GM13977 (cell line): ENCODE data around the gene XKR8.

Source experiments
- DNase-seq: peaks from one replicate; pipeline ENCODE4 v3.0.0; 2012; ENCODE audit warnings: low spot score
- in situ Hi-C: fragments of 300-500 bp; cut with MboI; formaldehyde crosslinking; loops from one replicate; pipeline ENCODE4 v1.12.0; 2022; ENCODE audit warnings: low sequenced_read_pairs, low pct_unique_long_range_greater_than_20kb, mixed read lengths, inconsistent platforms; ENCODE audit not compliant: unreplicated experiment
- TF ChIP-seq, protein P1 (sequence below): IDR thresholded peaks from 2 replicates; pipeline ENCODE4 v1.5.1; 2012; ENCODE audit warnings: mild to moderate bottlenecking, control low read depth; ENCODE audit not compliant: insufficient read depth; ENCODE audit errors: extremely low read depth, missing control alignments

XKR8 gene

DNA sequence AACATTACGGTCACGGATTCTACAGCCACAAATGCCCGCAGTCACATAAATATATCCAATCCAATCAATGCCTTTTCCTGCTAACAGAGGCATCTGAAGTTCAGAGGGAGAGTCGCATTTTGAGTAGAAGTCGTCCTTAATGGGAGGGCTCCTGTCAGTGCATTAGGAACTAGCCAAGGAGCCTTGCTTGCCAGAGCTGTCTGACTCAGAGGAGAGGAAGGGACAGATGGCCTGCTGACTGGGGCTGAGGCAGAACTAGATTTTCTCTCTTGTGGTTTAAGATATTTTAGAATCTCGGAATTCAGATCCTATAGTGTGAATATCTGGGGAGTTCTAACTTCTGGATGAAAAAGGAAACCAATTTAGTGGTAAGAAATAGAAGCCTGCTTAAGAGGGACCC is 10.6 kb downstream of the XKR8 start:
- no peak for DNase-seq

DNA sequence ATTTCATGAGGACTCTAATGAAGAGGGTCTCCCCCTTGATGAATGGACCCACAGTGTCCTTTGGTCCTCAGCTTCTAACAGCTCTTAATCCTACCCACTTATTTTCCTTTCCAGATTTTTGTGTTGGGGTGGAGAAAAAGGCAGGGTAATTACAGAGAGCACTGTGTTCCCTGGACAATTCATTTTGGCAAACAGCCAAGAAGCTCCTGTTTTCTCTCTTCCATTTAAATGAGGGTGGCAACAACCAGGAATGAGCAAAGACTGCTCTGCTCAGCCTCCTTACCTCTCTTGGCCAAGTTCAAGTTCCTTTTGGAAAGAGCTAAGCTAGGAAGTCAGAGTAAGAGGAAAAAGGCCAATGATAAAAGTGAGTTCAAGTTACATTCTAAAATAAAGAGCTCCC is 11.9 kb downstream of the XKR8 start:
- TF ChIP-seq, protein P1, sequence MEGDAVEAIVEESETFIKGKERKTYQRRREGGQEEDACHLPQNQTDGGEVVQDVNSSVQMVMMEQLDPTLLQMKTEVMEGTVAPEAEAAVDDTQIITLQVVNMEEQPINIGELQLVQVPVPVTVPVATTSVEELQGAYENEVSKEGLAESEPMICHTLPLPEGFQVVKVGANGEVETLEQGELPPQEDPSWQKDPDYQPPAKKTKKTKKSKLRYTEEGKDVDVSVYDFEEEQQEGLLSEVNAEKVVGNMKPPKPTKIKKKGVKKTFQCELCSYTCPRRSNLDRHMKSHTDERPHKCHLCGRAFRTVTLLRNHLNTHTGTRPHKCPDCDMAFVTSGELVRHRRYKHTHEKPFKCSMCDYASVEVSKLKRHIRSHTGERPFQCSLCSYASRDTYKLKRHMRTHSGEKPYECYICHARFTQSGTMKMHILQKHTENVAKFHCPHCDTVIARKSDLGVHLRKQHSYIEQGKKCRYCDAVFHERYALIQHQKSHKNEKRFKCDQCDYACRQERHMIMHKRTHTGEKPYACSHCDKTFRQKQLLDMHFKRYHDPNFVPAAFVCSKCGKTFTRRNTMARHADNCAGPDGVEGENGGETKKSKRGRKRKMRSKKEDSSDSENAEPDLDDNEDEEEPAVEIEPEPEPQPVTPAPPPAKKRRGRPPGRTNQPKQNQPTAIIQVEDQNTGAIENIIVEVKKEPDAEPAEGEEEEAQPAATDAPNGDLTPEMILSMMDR, result no peak
- DNase-seq, result no peak
- in situ Hi-C loops, result no loop called here

More for the DNA sequence above, 10.6 kb downstream of the XKR8 start:
- TF ChIP-seq, protein P1, result no peak
- in situ Hi-C loops, result no loop called here

DNA sequence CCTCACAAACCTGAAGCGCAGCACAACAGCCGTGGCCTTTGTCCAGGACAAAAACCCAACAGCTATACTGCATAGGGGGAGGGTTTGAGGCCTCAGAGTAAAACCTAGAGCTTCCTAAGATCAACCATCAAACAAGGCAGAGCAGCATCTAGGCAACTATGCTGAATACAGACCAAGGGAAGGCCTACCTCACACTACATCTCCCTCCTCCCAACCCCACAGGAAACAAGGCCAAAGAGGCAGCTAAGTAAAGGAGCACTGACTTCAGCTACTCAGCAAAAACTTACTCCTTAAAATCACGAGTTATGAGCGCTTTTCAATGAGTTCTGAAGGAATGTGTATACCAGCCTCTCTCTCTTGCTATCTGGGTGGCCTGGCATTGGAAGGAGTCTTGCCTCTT is 12.4 kb downstream of the XKR8 start:
- TF ChIP-seq, protein P1, result no peak
- in situ Hi-C loops, result no loop called here
- DNase-seq, result no peak

DNA sequence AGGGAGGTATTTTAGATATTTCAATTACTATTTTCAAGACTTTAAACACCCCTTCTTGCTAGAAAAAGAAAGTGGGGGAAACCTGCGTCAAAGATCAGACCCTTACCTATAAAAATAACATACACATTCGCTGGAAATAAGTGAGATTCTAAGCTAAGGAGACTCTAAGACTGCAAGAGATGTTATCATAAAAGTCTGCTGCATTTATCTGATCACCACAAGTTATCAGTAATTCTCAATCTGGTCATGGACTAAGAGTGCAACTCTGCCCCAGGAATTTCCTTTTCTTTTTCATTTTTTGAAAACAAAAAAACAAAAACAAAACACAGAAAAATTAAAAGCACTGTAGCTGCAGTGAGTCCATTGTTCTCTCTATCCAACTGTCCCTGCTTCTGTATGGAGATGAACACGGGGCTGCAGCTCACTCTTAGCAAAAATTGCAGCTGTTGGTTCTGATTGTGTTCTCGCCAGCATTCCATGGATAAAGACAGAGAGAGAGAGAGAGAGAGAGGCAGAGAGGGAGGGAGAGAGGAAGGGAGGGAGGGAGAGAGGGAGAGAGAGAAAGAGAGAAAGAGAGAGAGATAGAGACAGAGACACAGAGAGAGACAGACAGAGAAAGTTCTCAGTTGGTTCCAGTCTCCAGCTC is 14.1 kb downstream of the XKR8 start:
- in situ Hi-C loops, result no loop called here
- no peak for DNase-seq
- TF ChIP-seq, protein P1, result no peak

DNA sequence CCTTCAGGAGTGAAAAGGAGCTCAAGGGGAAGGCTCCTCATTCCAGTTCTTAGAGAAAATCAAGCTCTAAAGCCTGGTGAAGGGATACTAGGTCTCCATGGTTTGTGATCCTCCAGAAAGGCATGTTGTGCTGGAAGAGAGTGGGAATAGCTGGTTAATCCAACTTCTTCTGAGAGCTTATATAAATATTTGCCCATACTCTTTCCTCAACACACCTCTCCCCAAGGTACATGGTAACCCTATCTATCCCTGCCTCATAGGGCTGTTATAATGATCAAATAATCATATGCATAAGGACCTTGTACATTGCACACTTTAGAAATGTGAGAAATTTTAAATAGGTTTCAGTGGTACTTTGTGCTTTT is 14.6 kb downstream of the XKR8 start:
- in situ Hi-C loops, result no loop called here
- no peak for DNase-seq
- TF ChIP-seq, protein P1, result no peak

DNA sequence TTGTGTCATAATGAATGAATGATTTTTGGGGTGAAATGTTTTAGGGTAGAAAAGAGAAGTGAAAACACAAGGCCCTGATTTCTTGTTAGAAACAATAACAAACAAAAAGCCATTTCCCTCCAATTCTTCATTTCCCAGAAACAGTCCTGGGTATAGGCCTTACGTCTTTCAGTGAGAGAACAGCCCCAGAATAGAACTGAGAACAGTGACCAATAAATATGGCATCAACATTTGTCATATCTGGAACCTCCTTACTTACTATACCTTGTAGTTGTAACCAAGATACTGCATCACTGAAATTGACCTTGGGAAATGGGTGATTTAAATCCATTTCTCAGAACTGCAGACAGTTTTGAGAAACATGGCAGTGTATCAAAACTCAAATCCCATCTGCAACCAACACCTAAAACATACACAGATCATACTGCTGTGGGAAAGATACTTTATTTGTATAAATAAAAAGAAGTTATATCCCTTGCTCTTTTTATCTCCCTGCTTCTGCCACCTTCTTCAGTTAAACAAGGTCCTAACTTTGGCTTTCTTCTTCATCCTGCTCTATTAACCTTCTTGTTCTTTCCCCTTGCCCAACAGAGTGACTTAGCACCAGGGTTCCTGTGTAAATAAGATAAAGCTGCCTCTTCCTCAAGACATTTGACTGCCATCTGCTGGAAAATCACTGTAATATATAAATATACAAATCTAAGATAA is 19.5 kb downstream of the XKR8 start:
- TF ChIP-seq, protein P1, result peak; percentile 39
- in situ Hi-C loops, result no loop called here
- peak; percentile 36 for DNase-seq
